ENCODE measurements around the gene MVB12B. TPM values are rescaled to one million over a fixed set of nuclear protein-coding genes. Genes with fewer than 3 reads are reported as not detected.

The MVB12B gene
- total RNA-seq, 1 experiment from 2014 or later, result 5.8 TPM

DNA sequence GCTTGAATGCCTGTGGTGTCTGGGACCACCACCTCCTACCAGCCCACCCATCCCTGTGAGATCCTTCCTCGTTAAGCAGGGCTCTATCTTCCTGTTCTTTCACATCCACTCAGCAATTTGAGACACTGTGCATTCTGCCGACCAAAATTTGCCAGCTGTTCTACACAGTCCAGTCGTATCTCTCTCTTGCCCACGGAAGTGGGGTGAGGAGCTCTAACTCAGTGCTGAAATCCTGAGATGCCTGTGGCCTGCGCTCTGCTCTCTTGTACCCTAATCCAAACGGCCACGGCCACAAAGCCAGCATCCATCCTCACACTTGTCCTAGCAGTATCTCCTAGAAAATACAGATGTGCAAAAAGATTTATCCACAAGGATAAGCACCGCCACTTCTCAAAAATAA, 97.9 kb downstream of the MVB12B start:
- H2BK15ac ChIP-seq (ENCODE audit: low read depth, low read length), result no peak overlapping the region
- no peaks in the 10 kb centered on the region for H3K79me1 ChIP-seq (ENCODE audit: insufficient read depth, low read depth, low read length, poor library complexity, severe bottlenecking)
- TF ChIP-seq, protein P1, sequence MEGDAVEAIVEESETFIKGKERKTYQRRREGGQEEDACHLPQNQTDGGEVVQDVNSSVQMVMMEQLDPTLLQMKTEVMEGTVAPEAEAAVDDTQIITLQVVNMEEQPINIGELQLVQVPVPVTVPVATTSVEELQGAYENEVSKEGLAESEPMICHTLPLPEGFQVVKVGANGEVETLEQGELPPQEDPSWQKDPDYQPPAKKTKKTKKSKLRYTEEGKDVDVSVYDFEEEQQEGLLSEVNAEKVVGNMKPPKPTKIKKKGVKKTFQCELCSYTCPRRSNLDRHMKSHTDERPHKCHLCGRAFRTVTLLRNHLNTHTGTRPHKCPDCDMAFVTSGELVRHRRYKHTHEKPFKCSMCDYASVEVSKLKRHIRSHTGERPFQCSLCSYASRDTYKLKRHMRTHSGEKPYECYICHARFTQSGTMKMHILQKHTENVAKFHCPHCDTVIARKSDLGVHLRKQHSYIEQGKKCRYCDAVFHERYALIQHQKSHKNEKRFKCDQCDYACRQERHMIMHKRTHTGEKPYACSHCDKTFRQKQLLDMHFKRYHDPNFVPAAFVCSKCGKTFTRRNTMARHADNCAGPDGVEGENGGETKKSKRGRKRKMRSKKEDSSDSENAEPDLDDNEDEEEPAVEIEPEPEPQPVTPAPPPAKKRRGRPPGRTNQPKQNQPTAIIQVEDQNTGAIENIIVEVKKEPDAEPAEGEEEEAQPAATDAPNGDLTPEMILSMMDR (conservative IDR thresholded peaks at IDR 0.05), result no peak
- H3K56ac ChIP-seq (ENCODE audit: insufficient read length, low read depth, low read length), result no peak overlapping the region
- H4K20me1 ChIP-seq (ENCODE audit: control insufficient read depth, insufficient read depth, insufficient read length), result no peaks in the 10 kb centered on the region
- H3K27me3 ChIP-seq (ENCODE audit: insufficient read depth, low read length), result no peaks in the 10 kb centered on the region
- H3K9me3 ChIP-seq (ENCODE audit: control insufficient read depth, low read depth, low read length), result no peaks in the 10 kb centered on the region
- no peak overlapping the region for H3K4me3 Mint-ChIP-seq
- no peak overlapping the region for H4K91ac ChIP-seq (ENCODE audit: insufficient read length, low read depth, low read length)
- no peak overlapping the region for H3K4me2 ChIP-seq (ENCODE audit: insufficient read depth, insufficient read length, low read length)
- no peak overlapping the region for H3K4ac ChIP-seq (ENCODE audit: low read depth, low read length)
- no peak overlapping the region for H2AFZ ChIP-seq (ENCODE audit: low read length)
- H3K4me1 ChIP-seq (ENCODE audit: insufficient read depth, low read length), result peaks cover 13% of the 10 kb centered on the region; the same call in 1 of the 2 replicates
- peaks cover 26% of the 10 kb centered on the region for H3K27me3 Mint-ChIP-seq (ENCODE audit: low read depth)
- no CpG with 5 or more reads among the region's 8 CpGs for WGBS (ENCODE audit: extremely low coverage, insufficient read length, low lambda C conversion rate)
- H4K8ac ChIP-seq (replicated peaks; ENCODE audit: insufficient read length, low read depth, low read length), result no peak overlapping the region
- DNase-seq, result no peak
- H3K18ac ChIP-seq (ENCODE audit: insufficient read length, low read depth, low read length), result no peak overlapping the region
- no peak overlapping the region for H2BK120ac ChIP-seq (ENCODE audit: low read depth, low read length, poor library complexity, severe bottlenecking)
- peaks cover 24 to 35% of the 10 kb centered on the region in 2 experiments for H3K4me1 Mint-ChIP-seq
- H2BK20ac ChIP-seq (ENCODE audit: low read depth, low read length, poor library complexity, severe bottlenecking), result no peak overlapping the region
- H3K9me3 Mint-ChIP-seq, result no peaks in the 10 kb centered on the region
- H3K79me2 ChIP-seq (ENCODE audit: insufficient read depth, low read length), result no peaks in the 10 kb centered on the region
- H3K27ac ChIP-seq (ENCODE audit: insufficient read length, low read depth, low read length), result no peak overlapping the region
- H2AK5ac ChIP-seq (ENCODE audit: insufficient read length, low read length), result no peak overlapping the region
- no peak overlapping the region for H3K14ac ChIP-seq (ENCODE audit: insufficient read depth, low read length)
- no peak overlapping the region for H3T11ph ChIP-seq (ENCODE audit: low read length)
- H3K23ac ChIP-seq (ENCODE audit: insufficient read length, low read depth, low read length), result no peak overlapping the region
- H2BK12ac ChIP-seq (ENCODE audit: insufficient read length, low read depth, low read length), result no peak overlapping the region
- no peaks in the 10 kb centered on the region; a peak in 1 of 7 replicates for H3K36me3 Mint-ChIP-seq (ENCODE audit: insufficient read depth in 1 of 3, low read depth in 3 of 3)
- H3K27ac Mint-ChIP-seq, result no peak overlapping the region
- no peak overlapping the region for H3K9ac ChIP-seq (ENCODE audit: extremely low read depth, insufficient read length, low read length)
- no peak overlapping the region for H2BK5ac ChIP-seq (ENCODE audit: insufficient read length, low read length)
- no peak overlapping the region for H4K5ac ChIP-seq (ENCODE audit: insufficient read length, low read depth, low read length)
- H3K23me2 ChIP-seq (ENCODE audit: insufficient read length, low read depth, low read length, poor library complexity, severe bottlenecking), result no peaks in the 10 kb centered on the region
